ENCODE measurements around the gene METTL6.
A peak's percentile ranks its signal among the peaks of the same experiment; 100 is the strongest.

The METTL6 gene

GRCh38 chr3:15409239-15409638, 18.1 kb downstream of the METTL6 start:
- H3K4me3 ChIP-seq (ENCODE audit: low read length) = no peak overlapping the region
- no peaks in the 10 kb centered on the region for H3K4me1 ChIP-seq (ENCODE audit: low read length)
- no peaks in the 10 kb centered on the region for H4K20me1 ChIP-seq (ENCODE audit: insufficient read depth, low read length)
- H3K79me2 ChIP-seq (ENCODE audit: low read length) = no peaks in the 10 kb centered on the region
- no peaks in the 10 kb centered on the region for H3K9me3 ChIP-seq (replicated peaks; ENCODE audit: insufficient read depth, low read length)
- no peak overlapping the region for H3K27ac ChIP-seq (ENCODE audit: low read length)
- H3K9me2 ChIP-seq (replicated peaks; ENCODE audit: insufficient read depth, low read length) = no peaks in the 10 kb centered on the region
- H3K4me2 ChIP-seq (ENCODE audit: low read depth, low read length) = no peak overlapping the region
- DNase-seq = no peak
- H3K27me3 ChIP-seq (replicated peaks; ENCODE audit: insufficient read depth, low read length) = no peaks in the 10 kb centered on the region
- TF ChIP-seq CTCF (IDR thresholded peaks at IDR 0.05; ENCODE audit: low read length) (no peak), EZH2 (optimal IDR thresholded peaks at IDR 0.05; ENCODE audit: low read depth, low read length) (no peak), EZH2phosphoT487 (IDR thresholded peaks at IDR 0.05; ENCODE audit: low read length) (no peak)
- no peaks in the 10 kb centered on the region for H3F3A ChIP-seq (ENCODE audit: insufficient read depth, low read length)
- no peak overlapping the region for H2AFZ ChIP-seq (ENCODE audit: low read length)
- H3K36me3 ChIP-seq (replicated peaks; ENCODE audit: insufficient read depth, low read length) = no peaks in the 10 kb centered on the region
- no peak overlapping the region for H3K9ac ChIP-seq (ENCODE audit: low read length)

GRCh38 chr3:15405448-15406050, 21.8 kb downstream of the METTL6 start:
- Histone ChIP-seq H4K20me1 (ENCODE audit: insufficient read depth, low read length) (no peaks in the 10 kb centered on the region), H3K27me3 (replicated peaks; ENCODE audit: insufficient read depth, low read length) (no peaks in the 10 kb centered on the region), H3K36me3 (replicated peaks; ENCODE audit: insufficient read depth, low read length) (no peaks in the 10 kb centered on the region), H3K4me2 (ENCODE audit: low read depth, low read length) (no peak overlapping the region), H3K9me2 (replicated peaks; ENCODE audit: insufficient read depth, low read length) (no peaks in the 10 kb centered on the region), H3K27ac (ENCODE audit: low read length) (no peak overlapping the region), H3K9ac (ENCODE audit: low read length) (no peak overlapping the region), H3F3A (ENCODE audit: insufficient read depth, low read length) (no peaks in the 10 kb centered on the region), H3K4me1 (ENCODE audit: low read length) (no peaks in the 10 kb centered on the region), H2AFZ (ENCODE audit: low read length) (no peak overlapping the region), H3K79me2 (ENCODE audit: low read length) (no peaks in the 10 kb centered on the region), H3K9me3 (replicated peaks; ENCODE audit: insufficient read depth, low read length) (no peaks in the 10 kb centered on the region), H3K4me3 (ENCODE audit: low read length) (no peak overlapping the region)
- DNase-seq = peak; percentile 60
- TF ChIP-seq CTCF (IDR thresholded peaks at IDR 0.05; ENCODE audit: low read length) (peak; percentile 68), EZH2phosphoT487 (IDR thresholded peaks at IDR 0.05; ENCODE audit: low read length) (no peak)

- Histone ChIP-seq H3K9me3 (replicated peaks; ENCODE audit: insufficient read depth, low read length) (no peaks in the 10 kb centered on the region), H4K20me1 (ENCODE audit: insufficient read depth, low read length) (no peaks in the 10 kb centered on the region), H3K79me2 (ENCODE audit: low read length) (no peaks in the 10 kb centered on the region), H3K27ac (ENCODE audit: low read length) (no peak overlapping the region), H2AFZ (ENCODE audit: low read length) (no peak overlapping the region), H3K27me3 (replicated peaks; ENCODE audit: insufficient read depth, low read length) (no peaks in the 10 kb centered on the region), H3K4me3 (ENCODE audit: low read length) (no peak overlapping the region), H3K4me2 (ENCODE audit: low read depth, low read length) (no peak overlapping the region), H3K4me1 (ENCODE audit: low read length) (no peaks in the 10 kb centered on the region), H3K9ac (ENCODE audit: low read length) (no peak overlapping the region), H3K9me2 (replicated peaks; ENCODE audit: insufficient read depth, low read length) (no peaks in the 10 kb centered on the region), H3F3A (ENCODE audit: insufficient read depth, low read length) (no peaks in the 10 kb centered on the region), H3K36me3 (replicated peaks; ENCODE audit: insufficient read depth, low read length) (no peaks in the 10 kb centered on the region)
- TF ChIP-seq CTCF (IDR thresholded peaks at IDR 0.05; ENCODE audit: low read length) (no peak), EZH2phosphoT487 (IDR thresholded peaks at IDR 0.05; ENCODE audit: low read length) (no peak), EZH2 (optimal IDR thresholded peaks at IDR 0.05; ENCODE audit: low read depth, low read length) (no peak)
- DNase-seq = no peak
Observed at GRCh38 chr3:15404767-15405166, 22.6 kb downstream of the METTL6 start.
